Stimulated activated CD8-positive, alpha-beta memory T cell treated with anti-CD3 and anti-CD28 coated beads, Interleukin-12 subunit alpha, Interleukin-12 subunit beta, amount 100 ng/mL, for 24 hours (primary cell): ENCODE results near the gene FAM78B.

ENCODE experiments used
- DNase-seq: peaks from one replicate; pipeline ENCODE4 v3.0.0-alpha.2; 2020; ENCODE audit errors: extremely low read depth

The FAM78B gene

GRCh38 chr1:166064951-166065350, 101.8 kb downstream of the FAM78B start:
- no peak for DNase-seq

GRCh38 chr1:166064313-166064926, 102.4 kb downstream of the FAM78B start:
- no peak for DNase-seq

- DNase-seq: no peak
Observed at GRCh38 chr1:166063701-166064100, 103.1 kb downstream of the FAM78B start.

- no peak for DNase-seq
Observed at GRCh38 chr1:166062421-166063070, 104.3 kb downstream of the FAM78B start.

GRCh38 chr1:166057650-166058049, 109.2 kb downstream of the FAM78B start:
- no peak for DNase-seq

GRCh38 chr1:166053395-166053794, 113.4 kb downstream of the FAM78B start:
- no peak for DNase-seq

GRCh38 chr1:166040202-166040997, 126.4 kb downstream of the FAM78B start:
- no peak for DNase-seq

GRCh38 chr1:166039436-166040201, 127.2 kb downstream of the FAM78B start:
- no peak for DNase-seq

- DNase-seq: no peak
Observed at GRCh38 chr1:166036092-166036491, 130.7 kb downstream of the FAM78B start.

GRCh38 chr1:166032572-166033371, 134.0 kb downstream of the FAM78B start:
- no peak for DNase-seq

- DNase-seq: no peak
Observed at GRCh38 chr1:166031932-166032571, 134.7 kb downstream of the FAM78B start.

GRCh38 chr1:166029196-166029945, 137.4 kb downstream of the FAM78B start:
- no peak for DNase-seq

- DNase-seq: no peak
Observed at GRCh38 chr1:166026555-166026954, 140.2 kb downstream of the FAM78B start.

GRCh38 chr1:166026143-166026542, 140.7 kb downstream of the FAM78B start:
- no peak for DNase-seq

GRCh38 chr1:166020210-166020609, 146.6 kb downstream of the FAM78B start:
- no peak for DNase-seq
